HG02943 (cell line): ENCODE results near the gene SEMA3B.
A peak's percentile ranks its signal among the peaks of the same experiment; 100 is the strongest.
"Not testable (repeated sequence)": the region's sequence is repeated elsewhere in the genome, so short reads cannot be mapped to it uniquely, and the experiment has no call there.

Experiments used
- ATAC-seq: cut with Tn5 transposase; IDR thresholded peaks from one replicate; pipeline ENCODE4 v1.9.1; 2021; ENCODE audit warnings: mild to moderate bottlenecking, low read depth, moderate library complexity; ENCODE audit not compliant: unreplicated experiment

The SEMA3B gene

GRCh38 chr3:50237754-50238548 is 31.0 kb upstream of the SEMA3B start:
- ATAC-seq = no peak

GRCh38 chr3:50238549-50239026 is 30.4 kb upstream of the SEMA3B start:
- no peak for ATAC-seq

GRCh38 chr3:50239649-50240048 is 29.3 kb upstream of the SEMA3B start:
- ATAC-seq = no peak

GRCh38 chr3:50241163-50241562 is 27.8 kb upstream of the SEMA3B start:
- no peak for ATAC-seq

GRCh38 chr3:50241713-50242380 is 27.1 kb upstream of the SEMA3B start:
- ATAC-seq = no peak

- ATAC-seq = no peak
These were observed 26.6 kb upstream of the SEMA3B start for GRCh38 chr3:50242381-50242770.

GRCh38 chr3:50242851-50243542 is 25.9 kb upstream of the SEMA3B start:
- ATAC-seq = no peak

GRCh38 chr3:50243543-50243895 is 25.4 kb upstream of the SEMA3B start:
- ATAC-seq = no peak

GRCh38 chr3:50244813-50245212 is 24.1 kb upstream of the SEMA3B start:
- not testable (repeated sequence) for ATAC-seq

- ATAC-seq = no peak
These were observed 23.6 kb upstream of the SEMA3B start for GRCh38 chr3:50245251-50245745.

GRCh38 chr3:50245831-50246516 is 23.0 kb upstream of the SEMA3B start:
- ATAC-seq = peak; percentile 52

GRCh38 chr3:50246517-50246954 is 22.4 kb upstream of the SEMA3B start:
- ATAC-seq = peak; percentile 46

GRCh38 chr3:50248387-50248786 is 20.6 kb upstream of the SEMA3B start:
- ATAC-seq = no peak

- no peak for ATAC-seq
These were observed 19.5 kb upstream of the SEMA3B start for GRCh38 chr3:50249457-50249856.

GRCh38 chr3:50250514-50250913 is 18.4 kb upstream of the SEMA3B start:
- ATAC-seq = no peak

- ATAC-seq = no peak
These were observed 17.7 kb upstream of the SEMA3B start for GRCh38 chr3:50251220-50251619.

- ATAC-seq = no peak
These were observed 14.2 kb upstream of the SEMA3B start for GRCh38 chr3:50254577-50255250.

- ATAC-seq = no peak
These were observed 13.7 kb upstream of the SEMA3B start for GRCh38 chr3:50255251-50255615.

GRCh38 chr3:50256978-50257890 is 11.7 kb upstream of the SEMA3B start:
- ATAC-seq = no peak
